HL-60 (cell line): Measurements from ENCODE around the gene PDZK1.
"Not testable (repeated sequence)": the region's sequence is repeated elsewhere in the genome, so short reads cannot be mapped to it uniquely, and the experiment has no call there.

Experiments used
- DNase-seq, 2 experiments: peaks; one replicate each; pipeline ENCODE4 v3.0.0-alpha.2; 2010 to 2020; ENCODE audit warnings: low read depth in 1 of 2, low spot score in 1 of 2
- H3K27ac ChIP-seq: fragments of 250-450 bp; sonication (Bioruptor Pico); replicated peaks from 2 replicates; pipeline ENCODE4 v1.5.1; 2020; ENCODE audit warnings: mild to moderate bottlenecking, moderate library complexity
- H3K27me3 ChIP-seq: fragments of 250-450 bp; sonication (Bioruptor Pico); 2 replicates; pipeline ENCODE4 v1.5.1; 2021; ENCODE audit warnings: mild to moderate bottlenecking, moderate library complexity; ENCODE audit not compliant: insufficient read depth, poor library complexity, severe bottlenecking
- H3K4me3 ChIP-seq: replicated peaks from 2 replicates; pipeline ENCODE4 v1.5.1; 2011; ENCODE audit warnings: mild to moderate bottlenecking, control low read depth, low read length; ENCODE audit not compliant: insufficient read depth

Gene PDZK1

GRCh38 chr1:145643990-145644389 lies 63.2 kb downstream of the PDZK1 start:
- DNase-seq, H3K4me3 ChIP-seq, H3K27me3 ChIP-seq, H3K27ac ChIP-seq: not testable (repeated sequence)

- H3K27ac ChIP-seq, H3K27me3 ChIP-seq, H3K4me3 ChIP-seq, DNase-seq: not testable (repeated sequence)
These were observed 65.3 kb downstream of the PDZK1 start for GRCh38 chr1:145641886-145642285.

GRCh38 chr1:145636237-145636636 lies 70.9 kb downstream of the PDZK1 start:
- H3K4me3 ChIP-seq, DNase-seq, H3K27me3 ChIP-seq, H3K27ac ChIP-seq: not testable (repeated sequence)

GRCh38 chr1:145622177-145622576 lies 85.0 kb downstream of the PDZK1 start:
- not testable (repeated sequence) for H3K27me3 ChIP-seq, DNase-seq, H3K4me3 ChIP-seq

More at GRCh38 chr1:145622177-145622576, 85.0 kb downstream of the PDZK1 start:
- H3K27ac ChIP-seq: not testable (repeated sequence)
